GM12892 (cell line): ENCODE measurements around the gene PCID2.

Experiments
- POLR2A ChIP-seq: IDR thresholded peaks from 2 replicates; pipeline ENCODE4 v1.6.1; 2011; ENCODE audit warnings: low read depth, low read length, control low read depth
- POLR2AphosphoS5 ChIP-seq: IDR thresholded peaks from 2 replicates; pipeline ENCODE4 v1.6.1; 2011; ENCODE audit warnings: low read depth, low read length, control low read depth

DNA sequence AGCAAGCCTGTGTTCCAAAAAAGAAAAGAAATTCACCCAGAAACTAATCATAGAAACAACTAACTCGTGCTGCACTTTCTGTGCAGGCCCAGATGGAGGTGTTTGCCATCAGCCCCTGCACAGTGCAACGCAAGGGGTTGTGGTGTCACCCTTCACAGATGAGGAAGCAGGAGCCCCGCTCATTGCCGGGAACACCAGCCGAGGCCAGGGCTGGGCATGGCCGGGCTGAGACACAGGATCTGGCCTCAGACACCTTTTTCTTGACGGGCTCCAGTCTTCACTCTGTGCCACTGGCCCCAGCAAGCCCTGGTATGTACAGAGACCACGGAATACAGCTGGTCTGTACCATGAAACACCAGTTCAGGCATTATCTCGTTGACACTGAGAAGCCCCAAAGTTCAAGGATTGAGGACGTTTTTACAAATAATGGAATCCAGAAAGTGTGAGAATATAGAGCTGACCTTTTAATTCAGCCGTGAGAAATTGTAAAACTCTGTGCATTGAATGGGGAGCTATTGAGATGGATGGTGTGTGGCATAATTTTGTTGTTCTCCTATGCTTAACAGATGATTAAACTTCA, 44.1 kb upstream of the PCID2 start:
- TF ChIP-seq POLR2AphosphoS5 (no peak), POLR2A (no peak)
